Upper lobe of left lung (tissue), 4 donors: Measurements from ENCODE around the gene ABCB11.

ENCODE experiments used
- EP300 ChIP-seq, 4 donors: sonication (generic); formaldehyde crosslinking; IDR thresholded peaks; one replicate each; pipeline ENCODE4 v1.5.1; 2017; ENCODE audit warnings: antibody characterized with exemption in 4 of 4, control low read depth in 2 of 4
- POLR2A ChIP-seq, 4 donors: fragments of 450-650 bp; IDR thresholded peaks; one replicate each; pipeline ENCODE4 v1.5.1; 2016 to 2017; ENCODE audit warnings: antibody characterized with exemption in 4 of 4, mild to moderate bottlenecking in 2 of 4
- POLR2AphosphoS5 ChIP-seq, 2 donors: sonication (generic); formaldehyde crosslinking; IDR thresholded peaks; one replicate each; pipeline ENCODE4 v1.5.1; 2017; ENCODE audit warnings: antibody characterized with exemption in 2 of 2
- TF ChIP-seq, protein P1 (sequence below), 6 experiments: fragments of 450-650 bp in 4 of 6; fragments of 200-600 bp in 2 of 6; sonication (generic) in 2 of 6; IDR thresholded peaks; one replicate each; pipeline ENCODE4 v1.5.1; 2016 to 2019; ENCODE audit warnings: antibody characterized with exemption in 6 of 6

DNA sequence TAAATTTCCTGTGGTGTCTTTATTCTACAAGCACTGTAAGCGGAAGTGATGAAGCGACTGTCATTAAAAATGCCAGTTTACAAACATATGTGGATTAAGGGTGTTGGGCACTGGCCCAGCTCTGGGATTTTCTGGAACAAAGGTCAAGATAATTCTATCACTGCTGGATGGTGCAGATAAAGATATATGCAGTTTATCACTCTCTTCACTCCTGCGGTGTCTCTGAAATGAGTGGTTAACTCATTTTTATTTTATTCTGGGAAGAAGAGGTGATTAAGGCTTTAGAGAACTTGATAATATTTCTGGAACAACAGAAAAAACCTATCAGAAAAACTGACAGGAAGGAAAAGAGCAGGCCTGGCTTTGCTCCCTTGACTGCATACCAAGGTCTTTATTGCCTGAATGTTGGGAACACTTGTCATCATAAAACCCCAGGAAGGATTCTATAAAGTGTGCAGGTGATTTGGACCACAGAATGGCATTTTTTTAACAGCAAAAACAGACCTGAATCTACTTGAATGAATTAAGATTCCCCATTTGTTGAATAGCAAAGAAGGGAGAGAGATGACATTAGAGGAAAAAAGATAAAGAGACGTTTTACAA lies 32.4 kb downstream of the ABCB11 start:
- TF ChIP-seq, protein P1, sequence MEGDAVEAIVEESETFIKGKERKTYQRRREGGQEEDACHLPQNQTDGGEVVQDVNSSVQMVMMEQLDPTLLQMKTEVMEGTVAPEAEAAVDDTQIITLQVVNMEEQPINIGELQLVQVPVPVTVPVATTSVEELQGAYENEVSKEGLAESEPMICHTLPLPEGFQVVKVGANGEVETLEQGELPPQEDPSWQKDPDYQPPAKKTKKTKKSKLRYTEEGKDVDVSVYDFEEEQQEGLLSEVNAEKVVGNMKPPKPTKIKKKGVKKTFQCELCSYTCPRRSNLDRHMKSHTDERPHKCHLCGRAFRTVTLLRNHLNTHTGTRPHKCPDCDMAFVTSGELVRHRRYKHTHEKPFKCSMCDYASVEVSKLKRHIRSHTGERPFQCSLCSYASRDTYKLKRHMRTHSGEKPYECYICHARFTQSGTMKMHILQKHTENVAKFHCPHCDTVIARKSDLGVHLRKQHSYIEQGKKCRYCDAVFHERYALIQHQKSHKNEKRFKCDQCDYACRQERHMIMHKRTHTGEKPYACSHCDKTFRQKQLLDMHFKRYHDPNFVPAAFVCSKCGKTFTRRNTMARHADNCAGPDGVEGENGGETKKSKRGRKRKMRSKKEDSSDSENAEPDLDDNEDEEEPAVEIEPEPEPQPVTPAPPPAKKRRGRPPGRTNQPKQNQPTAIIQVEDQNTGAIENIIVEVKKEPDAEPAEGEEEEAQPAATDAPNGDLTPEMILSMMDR (IDR thresholded peaks at IDR 0.05): no peak
- TF ChIP-seq EP300 (IDR thresholded peaks at IDR 0.05): no peak
- no peak for TF ChIP-seq POLR2AphosphoS5 (IDR thresholded peaks at IDR 0.05)
- no peak for TF ChIP-seq POLR2A (IDR thresholded peaks at IDR 0.05)
